HG03378 (cell line): ENCODE measurements around the gene LPIN1.

Experiments used
- ATAC-seq: cut with Tn5 transposase; IDR thresholded peaks from one replicate; pipeline ENCODE4 v1.9.1; 2021; ENCODE audit warnings: mild to moderate bottlenecking, moderate library complexity; ENCODE audit not compliant: unreplicated experiment

The LPIN1 gene, protein sequence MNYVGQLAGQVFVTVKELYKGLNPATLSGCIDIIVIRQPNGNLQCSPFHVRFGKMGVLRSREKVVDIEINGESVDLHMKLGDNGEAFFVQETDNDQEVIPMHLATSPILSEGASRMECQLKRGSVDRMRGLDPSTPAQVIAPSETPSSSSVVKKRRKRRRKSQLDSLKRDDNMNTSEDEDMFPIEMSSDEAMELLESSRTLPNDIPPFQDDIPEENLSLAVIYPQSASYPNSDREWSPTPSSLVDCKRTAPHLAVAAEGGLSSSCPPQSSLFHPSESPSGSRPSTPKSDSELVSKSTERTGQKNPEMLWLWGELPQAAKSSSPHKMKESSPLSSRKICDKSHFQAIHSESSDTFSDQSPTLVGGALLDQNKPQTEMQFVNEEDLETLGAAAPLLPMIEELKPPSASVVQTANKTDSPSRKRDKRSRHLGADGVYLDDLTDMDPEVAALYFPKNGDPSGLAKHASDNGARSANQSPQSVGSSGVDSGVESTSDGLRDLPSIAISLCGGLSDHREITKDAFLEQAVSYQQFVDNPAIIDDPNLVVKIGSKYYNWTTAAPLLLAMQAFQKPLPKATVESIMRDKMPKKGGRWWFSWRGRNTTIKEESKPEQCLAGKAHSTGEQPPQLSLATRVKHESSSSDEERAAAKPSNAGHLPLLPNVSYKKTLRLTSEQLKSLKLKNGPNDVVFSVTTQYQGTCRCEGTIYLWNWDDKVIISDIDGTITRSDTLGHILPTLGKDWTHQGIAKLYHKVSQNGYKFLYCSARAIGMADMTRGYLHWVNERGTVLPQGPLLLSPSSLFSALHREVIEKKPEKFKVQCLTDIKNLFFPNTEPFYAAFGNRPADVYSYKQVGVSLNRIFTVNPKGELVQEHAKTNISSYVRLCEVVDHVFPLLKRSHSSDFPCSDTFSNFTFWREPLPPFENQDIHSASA

DNA sequence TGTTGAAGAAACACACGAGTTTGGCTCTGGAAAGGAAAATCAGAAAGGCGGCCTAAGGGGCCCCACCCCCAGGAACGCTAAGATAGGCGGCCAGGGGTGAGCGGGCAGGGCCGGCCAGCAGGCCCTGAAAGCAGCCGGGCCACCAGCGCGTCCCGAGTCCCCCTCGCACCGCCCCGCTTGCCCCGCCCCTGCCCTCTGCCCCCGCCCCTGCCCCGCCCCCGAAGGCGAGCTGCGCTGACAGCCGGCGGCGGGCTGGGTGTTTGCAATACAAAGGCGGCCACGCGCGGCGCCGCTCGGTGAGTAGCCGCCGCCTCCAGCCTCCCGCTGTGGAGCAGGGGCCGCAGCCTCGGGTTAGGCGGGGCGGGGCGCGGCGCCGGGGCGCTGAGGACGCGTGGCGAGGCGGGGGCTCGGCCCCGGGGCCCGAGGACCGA, at the start of gene LPIN1:
LPIN1 (plus strand) TSS at position 257 of the 431 bp plus-strand sequence. CDS start 18,910 bp downstream, outside the sequence.
- peak; percentile 22 for ATAC-seq

DNA sequence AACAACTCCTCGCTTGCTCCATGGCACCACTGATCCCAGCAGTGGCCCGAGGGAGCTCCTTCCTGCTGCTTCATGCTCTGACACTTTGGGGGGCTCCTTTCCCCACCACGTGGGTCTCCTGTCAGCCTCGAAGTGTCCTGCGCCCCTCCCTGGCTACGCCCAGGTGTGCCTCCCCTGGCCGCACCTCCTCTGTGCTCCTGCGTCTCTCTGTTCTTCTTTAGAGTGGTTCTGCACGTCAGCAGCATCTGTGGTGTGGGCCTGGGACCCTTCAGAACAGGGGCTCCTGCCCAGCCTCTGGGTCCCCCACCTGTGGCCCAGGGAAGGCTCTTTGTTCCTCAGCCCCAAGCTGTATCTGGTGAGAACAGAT, 49.7 kb upstream of the LPIN1 start:
- ATAC-seq: no peak

DNA sequence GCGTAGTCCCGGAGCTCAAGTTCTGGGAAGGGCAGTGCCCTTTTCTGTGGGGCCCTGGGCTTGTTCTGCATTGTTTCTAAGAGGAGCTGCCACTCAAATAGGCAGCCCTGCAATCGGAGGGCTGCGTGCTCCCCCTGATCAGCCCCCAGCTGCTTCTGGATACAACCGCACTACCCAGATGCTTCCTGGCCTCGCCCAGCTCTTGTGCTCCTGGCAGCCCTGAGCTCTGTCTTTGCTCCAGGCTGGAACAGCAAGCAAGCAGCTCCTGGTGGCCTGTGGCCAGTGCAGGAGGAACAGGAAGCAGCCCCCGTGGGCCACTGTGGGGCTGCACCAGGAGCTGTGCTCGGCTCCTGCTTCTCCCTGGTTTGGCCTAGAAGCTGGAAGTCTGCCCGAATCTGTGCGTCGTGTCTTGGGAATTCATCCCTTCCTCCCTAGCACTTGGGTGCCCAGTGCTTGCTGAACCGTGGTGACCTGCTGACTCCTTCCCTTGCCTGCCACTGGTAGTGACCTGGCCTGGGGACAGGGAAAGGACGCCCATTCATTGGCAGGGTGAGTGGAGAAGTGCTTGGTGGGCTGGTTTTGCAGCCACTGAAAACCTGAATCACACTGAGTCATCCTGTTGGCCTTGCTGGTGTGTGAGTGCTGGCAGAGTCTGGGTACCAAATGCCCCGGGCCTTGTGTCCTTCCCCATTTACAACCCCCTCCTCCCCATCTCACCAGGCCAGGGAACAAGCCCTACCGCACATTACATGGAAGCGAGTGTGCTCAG, 49.1 kb upstream of the LPIN1 start:
- ATAC-seq: no peak

DNA sequence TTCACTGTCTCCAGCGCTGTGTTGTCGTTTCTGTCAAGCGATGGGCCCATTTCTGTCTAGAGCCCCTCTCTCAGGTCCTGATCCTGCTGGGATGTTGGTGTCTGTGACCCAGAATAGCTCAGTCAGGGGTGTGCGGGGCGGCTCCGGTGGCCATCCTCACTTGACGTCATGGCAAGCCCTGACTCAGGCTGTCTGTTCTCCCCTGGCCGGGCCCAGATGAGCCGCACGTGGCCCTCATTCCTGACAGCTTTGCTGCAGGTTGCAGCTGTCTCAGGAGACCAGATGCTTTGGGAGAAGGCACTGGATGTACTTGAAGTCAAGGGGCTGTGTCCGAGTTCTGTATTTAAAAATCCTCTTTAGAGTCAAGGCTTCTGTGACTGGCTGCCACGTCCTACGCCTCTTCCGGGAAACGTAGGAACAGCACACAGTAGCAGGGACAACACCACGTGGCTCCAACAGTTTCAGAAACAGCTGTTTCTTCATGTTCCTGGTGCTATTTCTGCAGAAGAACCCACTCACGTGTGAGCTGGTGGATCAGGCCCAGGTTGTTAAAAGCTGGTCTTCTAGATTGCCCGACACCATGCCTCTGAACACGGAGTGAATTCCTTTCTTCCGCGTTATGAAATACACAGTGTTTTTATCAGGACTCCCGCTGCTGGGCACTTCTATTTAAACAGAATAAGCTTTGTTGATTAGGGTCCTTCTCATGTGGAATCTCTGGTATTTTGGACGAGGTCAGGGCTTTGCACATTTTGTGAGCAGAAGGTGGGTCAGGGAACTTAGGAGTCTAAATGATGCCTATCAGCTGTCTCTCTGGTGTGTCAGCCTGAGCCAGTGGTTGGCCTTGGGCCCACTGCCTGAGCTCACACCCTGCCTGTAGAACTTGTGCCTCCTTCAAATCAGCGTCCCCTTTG, 48.2 kb upstream of the LPIN1 start:
- no peak for ATAC-seq

DNA sequence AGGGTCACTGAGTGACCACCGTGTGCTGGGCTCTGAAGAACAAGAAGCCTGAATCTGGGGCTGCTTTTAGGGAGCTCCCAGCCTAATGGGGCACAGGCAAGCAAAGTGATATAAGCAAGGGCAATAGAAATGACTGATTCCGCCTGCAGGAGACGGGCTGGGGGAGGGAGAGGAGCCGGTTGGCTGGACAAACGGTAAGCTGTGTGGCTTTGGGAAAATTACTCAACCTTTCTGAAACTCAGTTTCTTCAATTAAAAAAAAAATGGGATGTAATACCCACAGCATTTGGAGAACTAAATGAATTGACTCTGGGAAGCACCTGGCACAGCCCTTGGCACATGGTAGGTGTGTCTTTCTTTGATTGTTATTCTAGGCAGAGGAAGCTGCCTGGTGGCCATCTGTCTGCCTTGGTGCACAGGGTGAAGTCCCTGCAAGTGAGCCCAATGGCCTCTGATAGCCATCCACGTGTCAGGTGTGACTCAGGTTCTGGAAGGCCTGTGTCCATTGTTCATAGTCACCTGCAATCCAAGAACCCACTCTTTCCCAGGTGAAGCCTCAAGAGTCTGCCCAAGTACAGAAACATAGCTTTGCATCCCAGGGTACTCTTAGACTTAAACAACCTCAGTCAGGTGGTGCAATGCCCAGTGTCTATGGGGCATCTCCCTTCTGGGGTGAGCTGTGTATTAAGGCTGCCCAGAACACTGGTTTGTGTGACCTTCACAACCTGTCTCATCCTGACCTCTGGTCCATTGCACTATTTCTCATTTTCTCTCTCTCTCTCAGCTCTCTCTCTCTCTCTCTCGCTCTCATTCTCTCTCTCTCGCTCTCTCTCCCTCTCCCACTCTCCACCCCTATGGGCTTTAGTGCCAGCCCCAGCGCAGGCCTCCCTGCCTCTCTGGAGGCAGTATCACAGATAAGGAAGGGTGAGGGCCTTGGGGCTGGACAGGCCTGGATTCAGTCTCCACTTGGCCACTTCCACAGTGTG, 46.5 kb upstream of the LPIN1 start:
- ATAC-seq: no peak

DNA sequence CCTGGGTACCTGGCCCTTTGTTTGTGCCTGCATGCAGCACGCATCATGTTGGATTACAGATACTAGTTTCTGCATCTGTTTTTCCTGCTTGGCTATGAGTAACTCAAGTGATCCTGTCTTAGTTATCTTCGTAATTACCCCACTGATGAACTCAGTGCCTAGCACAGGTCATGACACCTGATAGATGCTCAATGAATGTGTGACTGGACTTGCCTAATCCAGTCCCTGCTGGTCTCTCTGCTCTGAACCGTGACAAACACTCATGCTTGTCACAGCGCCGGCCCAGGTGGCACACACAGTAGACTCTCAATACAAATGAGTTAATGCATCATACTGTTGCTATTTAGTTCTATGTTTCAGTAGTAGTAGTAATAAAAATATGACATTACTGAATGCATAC, 45.2 kb upstream of the LPIN1 start:
- ATAC-seq: no peak

DNA sequence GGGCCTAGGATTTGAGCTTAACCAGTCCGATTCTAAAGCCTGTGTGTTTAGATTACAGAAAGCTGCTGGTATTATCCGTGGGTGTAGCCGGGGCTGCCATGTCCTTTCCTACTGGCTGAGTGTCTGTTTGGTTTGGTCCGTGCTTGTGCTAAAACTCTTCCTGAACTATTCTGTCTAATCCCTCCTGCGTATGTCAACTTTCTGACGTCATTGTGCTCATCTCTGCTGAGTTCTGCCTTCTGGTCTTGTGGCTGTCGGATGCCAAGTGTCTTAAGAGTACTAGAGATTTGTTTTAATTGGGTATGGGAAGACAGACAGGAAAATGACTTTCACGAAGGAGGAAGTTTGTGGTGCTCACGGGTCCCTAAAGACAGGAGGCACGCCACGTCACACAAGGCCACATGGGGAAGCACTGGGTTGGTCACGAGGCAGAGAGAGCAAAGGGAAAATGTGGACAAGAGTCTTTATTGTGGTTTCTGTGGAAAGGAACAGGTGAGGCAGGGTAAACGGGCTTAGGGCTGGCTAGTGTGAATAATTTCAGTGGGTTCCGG, 44.6 kb upstream of the LPIN1 start:
- no peak for ATAC-seq

DNA sequence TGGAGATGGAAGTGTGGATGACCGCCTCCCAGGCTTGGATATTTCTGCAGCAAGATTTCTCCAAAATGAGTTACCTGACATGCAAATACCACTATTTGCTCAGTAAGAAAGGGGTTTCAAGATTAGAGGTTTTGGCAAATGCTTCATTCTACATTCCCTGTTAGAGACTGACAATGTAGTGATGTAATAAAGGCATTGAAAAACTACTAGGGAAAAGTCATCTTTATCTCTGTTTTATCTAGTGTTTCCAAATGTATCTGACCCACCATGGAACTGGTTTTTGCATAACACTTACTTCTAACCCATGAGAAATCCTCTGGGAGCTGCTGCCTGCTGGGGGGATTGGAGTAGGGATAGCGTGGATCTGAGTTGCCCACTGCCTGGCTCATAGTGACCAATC, 43.5 kb upstream of the LPIN1 start:
- ATAC-seq: no peak

DNA sequence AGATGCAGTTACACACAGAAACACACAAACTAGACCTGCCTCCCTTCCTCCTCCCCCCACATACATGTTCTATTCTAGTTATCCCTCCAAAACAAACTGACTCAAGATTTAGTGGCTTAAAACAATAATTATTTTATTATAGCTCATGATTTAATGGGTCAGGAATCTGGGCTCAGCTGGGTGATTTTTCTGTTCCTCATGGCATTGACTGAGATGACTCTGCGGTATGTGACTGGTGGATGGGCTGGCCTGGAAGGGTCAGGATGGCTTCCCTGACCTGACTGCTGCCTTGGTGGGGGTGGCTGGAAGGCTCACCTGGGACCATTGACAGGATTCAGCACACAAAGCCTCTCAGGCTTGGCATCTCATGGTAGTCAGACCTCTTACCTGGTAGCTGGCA, 42.7 kb upstream of the LPIN1 start:
- ATAC-seq: no peak

DNA sequence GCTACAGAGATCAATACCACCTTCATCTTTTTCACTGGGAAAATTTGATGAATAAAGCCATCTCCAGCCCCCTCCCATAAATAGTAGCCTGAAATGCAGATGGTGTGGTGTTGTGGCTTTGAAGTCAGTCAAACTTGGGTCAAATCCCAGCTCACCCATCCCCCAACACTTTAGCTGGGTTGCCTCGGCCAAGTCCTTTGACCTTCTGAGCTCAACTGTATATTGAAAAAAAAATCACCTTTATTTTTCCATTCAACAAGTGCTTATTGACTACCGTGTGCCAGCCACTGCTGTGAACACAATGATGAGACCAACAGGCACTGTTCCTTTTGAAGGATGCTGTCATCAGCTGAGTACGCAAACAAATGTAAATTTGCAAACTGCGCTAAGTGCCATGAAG, 41.4 kb upstream of the LPIN1 start:
- ATAC-seq: no peak

DNA sequence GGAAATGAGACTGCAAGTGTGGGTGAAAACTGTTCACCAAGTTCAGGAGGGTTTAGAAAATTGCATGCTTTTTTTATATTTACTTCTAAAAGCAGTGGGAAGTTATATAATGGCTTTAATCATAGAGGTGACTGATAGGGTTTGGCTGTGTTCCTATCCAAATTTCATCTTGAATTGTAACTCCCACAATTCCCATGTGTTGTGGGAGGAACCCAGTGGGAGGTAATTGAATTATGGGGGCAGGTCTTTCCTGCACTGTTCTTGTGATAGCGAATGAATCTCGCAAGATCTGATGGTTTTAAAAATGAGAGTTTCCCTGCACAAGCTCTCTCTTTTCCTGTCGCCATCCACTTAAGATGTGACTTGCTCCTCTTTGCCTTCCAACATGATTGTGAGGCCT, 40.7 kb upstream of the LPIN1 start:
- no peak for ATAC-seq

DNA sequence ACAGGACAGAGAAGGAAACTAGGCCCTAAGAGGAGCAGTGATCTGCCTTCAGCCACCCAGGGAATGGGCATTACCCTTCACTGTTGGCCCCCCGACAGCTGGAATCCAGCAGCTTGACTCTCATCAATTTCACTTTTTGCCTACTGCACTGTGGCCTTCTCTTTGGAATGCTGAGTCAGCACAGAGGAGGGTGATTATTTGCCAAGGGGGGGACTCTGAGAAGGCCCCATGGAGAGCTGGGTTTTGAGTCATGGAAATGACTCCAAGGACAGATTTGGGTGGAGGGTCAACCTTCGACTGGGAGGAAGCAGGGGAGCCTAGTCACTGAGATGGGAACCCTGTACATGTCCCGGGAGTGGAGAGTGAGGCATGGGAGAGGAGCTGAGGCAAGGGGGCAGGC, 38.3 kb upstream of the LPIN1 start:
- ATAC-seq: no peak

DNA sequence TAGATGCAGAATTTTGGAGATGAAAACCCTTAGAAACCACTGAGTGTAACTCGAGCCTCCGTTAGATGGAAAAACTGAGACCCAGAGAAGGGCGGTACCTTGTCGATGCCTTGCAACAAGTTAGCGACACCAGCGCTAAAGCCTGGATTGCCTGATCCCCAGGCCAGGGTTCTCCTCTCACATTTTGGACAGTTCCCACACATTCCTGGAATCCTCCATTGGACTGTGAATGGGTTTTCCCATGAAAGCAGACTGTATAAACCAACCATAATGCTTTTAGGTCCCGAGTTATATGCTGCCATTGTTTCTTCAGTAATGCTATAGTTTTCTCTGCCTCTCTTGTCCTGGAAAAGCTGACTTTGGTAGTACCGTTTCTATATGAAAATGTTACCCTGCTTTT, 37.1 kb upstream of the LPIN1 start:
- no peak for ATAC-seq

DNA sequence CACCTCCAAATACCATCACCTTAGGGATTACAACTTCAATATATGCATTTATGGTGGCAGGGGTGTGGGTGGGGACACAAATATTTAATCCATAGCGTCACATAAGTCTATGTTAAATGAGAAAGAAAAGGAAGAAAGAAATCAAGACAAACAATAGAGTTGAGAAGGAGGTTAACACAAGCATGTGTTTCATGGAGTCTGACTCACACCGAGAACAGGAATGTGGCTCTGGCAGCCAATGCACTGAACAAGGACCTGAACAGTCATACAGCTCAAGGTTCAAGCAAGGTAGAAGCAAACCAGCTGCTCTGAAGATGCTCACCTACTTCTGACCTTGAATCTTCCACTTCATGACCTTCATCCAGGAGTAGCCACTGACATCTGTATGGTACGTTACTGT, 36.2 kb upstream of the LPIN1 start:
- ATAC-seq: no peak

DNA sequence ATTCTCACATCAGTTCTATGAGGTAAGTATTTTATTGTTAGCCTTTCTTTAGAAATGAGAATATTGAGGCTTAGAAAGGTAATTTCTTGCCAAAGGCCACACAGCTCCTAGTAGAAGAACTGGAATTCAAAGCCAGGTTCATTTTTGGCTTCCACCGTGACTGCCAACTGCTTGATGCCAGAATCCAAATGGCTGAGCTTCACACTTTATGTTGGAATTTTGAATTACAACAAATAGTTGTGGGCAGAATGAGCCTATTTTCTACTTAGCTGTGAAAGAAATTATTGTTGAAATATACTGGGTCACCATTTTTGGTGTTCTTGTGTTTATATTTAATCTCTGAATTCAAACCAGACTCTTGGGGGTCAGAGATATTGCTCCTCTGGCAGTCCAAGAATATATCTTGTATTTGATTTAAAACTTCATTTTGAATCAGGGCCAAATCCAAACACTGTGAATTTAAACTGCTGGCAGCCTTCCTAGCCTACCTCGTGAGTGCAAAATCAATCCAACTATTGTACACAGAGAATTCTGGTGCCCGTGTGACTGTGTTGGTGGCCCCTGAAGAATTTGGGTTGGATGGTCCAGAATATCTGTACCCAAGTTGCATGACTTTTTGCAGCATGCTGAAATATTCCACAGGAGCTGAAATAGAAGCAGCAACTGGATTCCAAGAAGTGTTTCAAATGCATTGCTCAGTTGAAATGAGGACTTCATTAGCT, 35.6 kb upstream of the LPIN1 start:
- no peak for ATAC-seq

DNA sequence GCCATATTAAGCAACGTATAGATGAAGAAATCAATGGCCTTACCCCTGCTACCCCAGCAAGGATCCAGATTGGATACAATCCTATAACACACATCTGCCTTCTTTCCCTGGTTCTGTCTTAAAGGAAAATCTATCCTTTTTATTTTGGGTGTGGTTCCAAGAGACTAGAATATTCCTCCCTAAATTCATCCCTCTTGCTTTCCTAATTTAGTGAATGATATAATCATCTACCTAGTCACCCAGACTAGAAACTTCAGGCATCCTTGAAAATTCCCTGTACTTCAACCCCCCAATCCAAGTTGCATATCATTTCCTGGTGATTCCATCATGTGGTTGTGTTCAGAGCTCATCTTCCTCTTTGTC, 35.1 kb upstream of the LPIN1 start:
- no peak for ATAC-seq

DNA sequence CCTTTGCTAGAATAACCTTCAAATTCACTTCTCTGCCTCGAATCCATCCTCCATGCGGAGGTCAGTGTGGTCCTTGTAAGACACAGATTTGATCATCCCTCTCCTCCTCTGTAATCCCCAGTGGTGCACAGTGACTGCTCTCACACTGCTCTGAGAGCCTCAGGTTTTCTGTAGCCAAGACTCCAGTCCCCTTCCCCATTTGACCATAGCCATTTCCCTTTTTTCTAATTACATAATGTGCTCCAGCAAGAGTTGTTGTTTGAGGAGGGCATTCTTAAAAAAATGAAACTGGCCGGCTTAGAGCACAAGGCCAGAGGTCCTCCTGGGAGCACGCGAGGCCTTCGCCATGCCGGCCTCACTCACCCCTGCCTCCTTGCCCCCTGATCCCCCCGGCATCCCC, 34.7 kb upstream of the LPIN1 start:
- ATAC-seq: no peak

DNA sequence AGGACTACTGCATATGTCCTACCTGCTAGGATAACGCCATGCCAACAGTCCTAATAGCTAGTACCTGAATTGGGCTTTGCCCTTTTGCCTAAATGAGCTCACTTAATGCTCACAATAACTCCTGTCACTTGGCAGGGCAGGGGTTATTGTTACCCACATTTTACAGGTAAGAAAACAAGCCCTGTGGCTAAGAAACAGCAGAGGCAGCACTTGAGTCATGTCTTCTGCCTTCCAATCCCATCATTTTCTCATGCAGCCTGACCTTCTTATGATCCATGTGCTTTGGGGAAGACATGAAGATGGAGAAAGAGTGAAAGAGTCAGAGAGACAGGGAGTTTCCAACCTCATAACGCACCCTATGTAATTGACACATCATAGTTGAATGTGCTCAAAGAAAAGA, 33.6 kb upstream of the LPIN1 start:
- no peak for ATAC-seq
